ENCODE results near the gene GLYR1. TPM values are rescaled to one million over a fixed set of nuclear protein-coding genes. Genes with fewer than 3 reads are reported as not detected.
A peak's percentile ranks its signal among the peaks of the same experiment; 100 is the strongest.

GLYR1 gene
- total RNA-seq, 2 donors from 2014 or later: 19.7 to 27.7 TPM

DNA sequence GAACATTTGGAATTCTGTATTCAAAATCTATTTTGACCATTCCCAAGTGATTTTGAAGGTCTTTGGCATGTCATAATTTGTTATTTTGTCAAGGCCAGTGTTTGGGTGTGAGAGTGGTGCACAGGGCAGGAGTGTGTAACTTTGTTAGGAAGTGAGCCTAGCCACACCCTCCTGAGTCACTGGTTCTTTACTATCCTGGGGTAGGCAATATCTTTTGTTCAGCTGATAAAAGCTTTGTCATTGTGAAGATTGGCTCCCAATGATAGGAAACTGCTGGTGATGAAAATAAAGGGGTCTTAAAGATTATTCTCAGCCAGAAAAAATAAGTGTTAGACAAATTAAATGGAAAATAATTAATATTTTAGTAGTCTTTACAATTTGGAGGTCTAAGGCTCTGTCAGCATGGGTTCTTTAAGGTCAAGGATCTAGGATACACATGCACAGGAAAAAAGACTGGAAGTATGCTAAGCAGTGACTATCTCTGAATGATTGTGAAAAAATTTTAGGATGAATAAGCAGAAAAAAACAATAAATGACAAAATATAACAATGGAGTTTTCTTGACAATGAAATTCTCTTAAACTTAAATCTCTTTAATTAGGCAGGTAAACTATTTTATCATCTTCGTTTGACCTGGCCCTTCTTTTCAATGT, 5.3 kb upstream of the GLYR1 start:
- Histone ChIP-seq H3K27ac (no peak overlapping the region), H3K4me1 (peaks cover 34% of the 10 kb centered on the region), H3K4me3 (no peak overlapping the region), H3K36me3 (replicated peaks in 1 of 2; ENCODE audit: insufficient read depth in 1 of 2, low read depth in 2 of 2) (peaks cover 0 to 10% of the 10 kb centered on the region in 2 donors), H3K27me3 (no peaks in the 10 kb centered on the region), H3K9me3 (no peaks in the 10 kb centered on the region)
- DNase-seq: no peak
- TF ChIP-seq POLR2A (IDR thresholded peaks at IDR 0.05): no peak
- TF ChIP-seq, protein P1, sequence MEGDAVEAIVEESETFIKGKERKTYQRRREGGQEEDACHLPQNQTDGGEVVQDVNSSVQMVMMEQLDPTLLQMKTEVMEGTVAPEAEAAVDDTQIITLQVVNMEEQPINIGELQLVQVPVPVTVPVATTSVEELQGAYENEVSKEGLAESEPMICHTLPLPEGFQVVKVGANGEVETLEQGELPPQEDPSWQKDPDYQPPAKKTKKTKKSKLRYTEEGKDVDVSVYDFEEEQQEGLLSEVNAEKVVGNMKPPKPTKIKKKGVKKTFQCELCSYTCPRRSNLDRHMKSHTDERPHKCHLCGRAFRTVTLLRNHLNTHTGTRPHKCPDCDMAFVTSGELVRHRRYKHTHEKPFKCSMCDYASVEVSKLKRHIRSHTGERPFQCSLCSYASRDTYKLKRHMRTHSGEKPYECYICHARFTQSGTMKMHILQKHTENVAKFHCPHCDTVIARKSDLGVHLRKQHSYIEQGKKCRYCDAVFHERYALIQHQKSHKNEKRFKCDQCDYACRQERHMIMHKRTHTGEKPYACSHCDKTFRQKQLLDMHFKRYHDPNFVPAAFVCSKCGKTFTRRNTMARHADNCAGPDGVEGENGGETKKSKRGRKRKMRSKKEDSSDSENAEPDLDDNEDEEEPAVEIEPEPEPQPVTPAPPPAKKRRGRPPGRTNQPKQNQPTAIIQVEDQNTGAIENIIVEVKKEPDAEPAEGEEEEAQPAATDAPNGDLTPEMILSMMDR (IDR thresholded peaks at IDR 0.05): no peak
- intact Hi-C loops (cut with DNase I): loop anchor here (10.0 kb wide), 1 partner anchor 82 kb away; the partner anchor contains the start of gene PPL
- 42 to 51% methylated on average over 1 of the region's 1 CpG for WGBS, 2 donors
- ATAC-seq: no peak

DNA sequence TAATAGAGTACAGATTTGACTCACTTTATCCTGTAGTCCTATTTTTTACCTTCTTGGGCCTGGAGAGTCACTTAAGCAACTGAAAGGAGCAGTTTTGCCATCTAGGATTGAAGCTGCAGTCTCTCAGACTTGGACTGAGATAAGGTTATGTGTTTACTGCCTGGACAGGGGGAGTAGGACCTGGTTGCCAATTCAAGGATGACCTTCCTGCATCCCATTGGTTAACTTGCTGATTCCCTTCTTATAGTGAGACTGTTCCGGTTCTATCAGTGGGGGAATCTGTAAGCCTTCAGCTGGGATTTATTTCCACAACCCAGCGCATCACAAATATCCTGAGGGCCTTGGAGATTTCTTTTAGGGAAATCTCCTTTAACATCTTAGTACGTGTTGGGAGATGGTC, 3.1 kb upstream of the GLYR1 start:
- H3K27ac ChIP-seq: no peak overlapping the region
- 62% methylated on average over 3 of the region's 3 CpGs for WGBS, 2 donors
- ATAC-seq (no peak), DNase-seq (no peak)
- TF ChIP-seq POLR2A (IDR thresholded peaks at IDR 0.05): no peak
- TF ChIP-seq, protein P1 (IDR thresholded peaks at IDR 0.05): no peak
- peaks cover 0 to 4% of the 10 kb centered on the region in 2 donors for H3K36me3 ChIP-seq (replicated peaks in 1 of 2; ENCODE audit: insufficient read depth in 1 of 2, low read depth in 2 of 2)
- no peaks in the 10 kb centered on the region for H3K9me3 ChIP-seq
- peaks cover 46% of the 10 kb centered on the region for H3K4me1 ChIP-seq
- no peak overlapping the region for H3K4me3 ChIP-seq
- intact Hi-C loops (cut with DNase I): loop anchor here (10.0 kb wide), 1 partner anchor 85 kb away; the partner anchor contains the start of gene PPL
- H3K27me3 ChIP-seq: no peaks in the 10 kb centered on the region

DNA sequence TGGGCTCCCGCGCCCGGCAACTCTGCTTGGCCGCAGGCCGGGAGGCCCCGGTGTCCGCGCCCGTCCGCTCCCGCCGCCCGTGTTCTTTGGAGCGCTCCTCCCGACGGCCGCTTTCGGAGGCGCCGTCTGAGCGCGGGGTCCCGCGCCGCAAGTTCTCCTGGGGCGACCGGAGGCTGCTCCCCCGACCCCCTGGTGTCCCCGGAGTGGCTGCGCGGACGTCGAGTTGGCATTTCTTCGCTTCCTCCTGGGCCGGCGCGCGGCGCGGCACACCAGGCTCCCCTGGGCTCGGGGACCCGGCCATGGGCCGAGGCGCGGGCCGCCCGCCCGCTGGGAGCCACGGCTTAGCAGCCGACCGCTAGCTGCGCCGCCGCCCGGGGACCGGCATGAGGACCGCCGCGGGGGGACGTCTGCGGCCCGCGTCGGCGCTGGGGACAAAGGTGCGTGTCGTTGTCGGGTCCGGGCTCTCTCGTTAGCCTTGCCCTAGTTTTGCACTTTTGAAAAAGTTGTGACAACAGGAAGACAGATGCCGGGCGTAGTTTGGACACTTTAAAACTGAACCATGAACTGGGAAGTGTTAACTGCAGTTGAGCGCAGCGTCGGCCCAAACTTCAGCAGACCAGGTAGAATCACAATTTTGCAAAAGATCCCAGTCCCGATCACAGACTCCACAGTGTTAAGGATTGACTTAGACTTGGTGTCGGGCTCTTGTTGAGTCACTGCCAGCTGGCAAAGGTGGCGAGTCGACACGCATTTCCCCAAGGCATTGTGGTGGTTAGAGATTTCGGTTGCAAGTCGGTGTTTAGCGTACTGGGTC, 893 bp upstream of the GLYR1 start:
- TF ChIP-seq, protein P1 (IDR thresholded peaks at IDR 0.05): no peak
- no peak for TF ChIP-seq POLR2A (IDR thresholded peaks at IDR 0.05)
- peak; percentile 22 for ATAC-seq
- Histone ChIP-seq H3K9me3 (no peaks in the 10 kb centered on the region), H3K27me3 (no peaks in the 10 kb centered on the region), H3K36me3 (replicated peaks in 1 of 2; ENCODE audit: insufficient read depth in 1 of 2, low read depth in 2 of 2) (peaks cover 0 to 13% of the 10 kb centered on the region in 2 donors), H3K4me1 (peaks cover 47% of the 10 kb centered on the region), H3K27ac (peak overlapping the region; percentile 89 to 99 (median 94)), H3K4me3 (peak overlapping the region; percentile 60 to 94)
- DNase-seq: peak; percentile 75 to 87 (median 78)
- 0 to 1% methylated on average over 8 to 72 of the region's 83 CpGs for WGBS, 2 donors
- intact Hi-C loops (cut with DNase I): no loop called here

- intact Hi-C loops (cut with DNase I): no loop called here
- 0% methylated on average over 1 to 27 of the region's 27 CpGs for WGBS, 2 donors
- peak; percentile 7 for ATAC-seq
Measured at GRCh38 chr16:4846503-4846900, 586 bp downstream of the GLYR1 start.

More at GRCh38 chr16:4846503-4846900, 586 bp downstream of the GLYR1 start:
- peaks cover 0 to 22% of the 10 kb centered on the region in 2 donors for H3K36me3 ChIP-seq (replicated peaks in 1 of 2; ENCODE audit: insufficient read depth in 1 of 2, low read depth in 2 of 2)
- peaks cover 41% of the 10 kb centered on the region for H3K4me1 ChIP-seq
- peak overlapping the region; percentile 94 to 95 for H3K4me3 ChIP-seq
- H3K27ac ChIP-seq: peak overlapping the region; percentile 89 to 99 (median 94)
- H3K27me3 ChIP-seq: no peaks in the 10 kb centered on the region
- peak; percentile 41 to 71 (median 62) for DNase-seq
- TF ChIP-seq, protein P1 (IDR thresholded peaks at IDR 0.05): no peak
- peak in 1 of 3 donors; percentile 58 for TF ChIP-seq POLR2A (IDR thresholded peaks at IDR 0.05)
- no peaks in the 10 kb centered on the region for H3K9me3 ChIP-seq
